Esophagus muscularis mucosa (tissue), 4 donors: ENCODE data around the gene CYSRT1. TPM values are rescaled to one million over a fixed set of nuclear protein-coding genes. Genes with fewer than 3 reads are reported as not detected.

Experiments used
- DNase-seq: peaks from one replicate; pipeline ENCODE4 v3.0.0-alpha.2; 2017; ENCODE audit errors: extremely low spot score
- H3K27ac ChIP-seq, 4 donors: fragments of 200-600 bp; sonication (generic); replicated peaks in 1 of 4; 1 replicate in 3 of 4; 2 replicates in 1 of 4; pipeline ENCODE4 v1.5.1; 2016 to 2019; ENCODE audit warnings: mild to moderate bottlenecking in 1 of 4
- H3K27me3 ChIP-seq, 4 donors: fragments of 200-600 bp; sonication (generic); one replicate each; pipeline versions ENCODE4 v1.5.1 to v1.6.0; 2016 to 2019
- H3K36me3 ChIP-seq, 4 donors: fragments of 200-600 bp; sonication (generic); one replicate each; pipeline ENCODE4 v1.5.1; 2016 to 2019
- H3K4me1 ChIP-seq, 4 donors: fragments of 200-600 bp; sonication (generic); one replicate each; pipeline ENCODE4 v1.5.1; 2016 to 2019
- H3K4me3 ChIP-seq, 4 donors: fragments of 200-600 bp; sonication (generic); 1 replicate in 2 of 4; 2 replicates in 2 of 4; pipeline ENCODE4 v1.5.1; 2016 to 2019; ENCODE audit warnings: mild to moderate bottlenecking in 4 of 4, moderate library complexity in 1 of 4
- H3K9me3 ChIP-seq, 4 donors: fragments of 200-600 bp; sonication (generic); 1 replicate in 3 of 4; 2 replicates in 1 of 4; pipeline ENCODE4 v1.5.1; 2016 to 2019
- EP300 ChIP-seq: sonication (generic); formaldehyde crosslinking; IDR thresholded peaks from one replicate; pipeline ENCODE4 v1.6.1; 2017; ENCODE audit warnings: antibody characterized with exemption
- POLR2A ChIP-seq: fragments of 450-650 bp; IDR thresholded peaks from one replicate; pipeline ENCODE4 v1.6.1; 2017; ENCODE audit warnings: antibody characterized with exemption, moderate library complexity, mild to moderate bottlenecking, low read depth
- POLR2AphosphoS5 ChIP-seq, 2 donors: sonication (generic); formaldehyde crosslinking; IDR thresholded peaks; one replicate each; pipeline ENCODE4 v1.6.1; 2017; ENCODE audit warnings: antibody characterized with exemption in 2 of 2
- WGBS: methylation state at CpG from one replicate; pipeline ENCODE4 v1.1.5; 2018; 5-methylcytosine and 5-hydroxymethylcytosine counted together
- intact Hi-C: fragments of 100-400 bp; cut with DNase I; formaldehyde crosslinking; loops from one replicate; pipeline ENCODE4 v1.15.1; 2023
- total RNA-seq, 4 donors: library from RNA; depleted of rRNA; stranded (reverse); fragments of >200 nt; gene quantifications; one replicate each; pipeline versions ENCODE4 v1.1.0 to v1.2.1, GENCODE V29; 2016
- TF ChIP-seq, protein P1 (sequence below), 3 experiments: fragments of 200-600 bp in 2 of 3; fragments of 450-650 bp in 1 of 3; sonication (generic) in 2 of 3; IDR thresholded peaks; one replicate each; pipeline ENCODE4 v1.5.1; 2017 to 2019; ENCODE audit warnings: antibody characterized with exemption in 3 of 3, mild to moderate bottlenecking in 2 of 3, moderate library complexity in 1 of 3

The CYSRT1 gene
- total RNA-seq, 4 donors from 2014 or later = 0.33 to 0.45 (median 0.40) TPM; not detected in 1

DNA sequence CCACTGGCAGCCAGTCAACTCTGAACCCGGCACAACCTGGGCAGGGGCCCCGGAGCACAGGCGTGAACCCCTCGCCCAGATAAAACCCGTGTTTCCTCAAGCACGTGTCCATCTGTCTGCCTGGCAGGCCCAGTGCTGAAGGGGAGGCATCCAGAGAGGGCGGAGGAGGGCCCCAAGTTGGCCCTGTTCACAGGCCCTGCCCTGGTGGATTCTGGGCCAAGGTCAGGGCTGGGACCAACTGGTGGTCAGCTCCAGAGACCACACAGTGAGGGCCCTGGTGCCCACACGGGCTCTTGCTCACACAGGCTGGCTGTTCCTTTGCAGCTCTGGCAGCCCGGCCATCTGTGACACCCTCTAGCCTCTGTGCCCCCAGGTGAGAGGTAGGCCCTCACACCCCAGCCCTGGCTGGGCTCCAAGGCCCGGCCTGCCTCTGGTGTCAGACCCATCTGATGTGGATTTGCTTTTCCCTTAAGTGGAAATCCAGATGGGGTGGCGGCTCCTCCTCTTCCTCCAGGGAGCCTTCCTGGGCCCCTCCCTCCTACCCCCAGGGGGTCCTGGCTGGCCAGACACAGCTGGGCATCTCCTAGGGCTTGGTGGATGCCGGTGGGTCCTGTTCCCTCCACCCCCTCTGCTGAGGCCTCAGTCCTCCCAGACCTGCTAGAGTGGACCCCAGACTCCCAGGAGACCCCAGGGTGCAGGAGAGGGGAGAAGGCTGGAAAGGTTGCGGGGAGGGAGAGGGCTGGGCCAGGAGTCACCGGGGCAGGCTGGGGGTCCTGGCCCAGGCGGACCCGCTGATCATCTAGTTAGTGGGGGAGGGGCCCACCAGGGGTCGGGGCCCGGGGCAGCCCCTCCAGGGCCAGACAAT, 25.6 kb downstream of the CYSRT1 start:
- Histone ChIP-seq H3K27ac (no peak overlapping the region), H3K4me3 (no peak overlapping the region), H3K9me3 (no peaks in the 10 kb centered on the region), H3K4me1 (peaks cover 9 to 20% (median 14%) of the 10 kb centered on the region in 4 donors), H3K27me3 (no peaks in the 10 kb centered on the region), H3K36me3 (no peaks in the 10 kb centered on the region)
- DNase-seq = no peak
- intact Hi-C loops = no loop called here
- TF ChIP-seq EP300 (no peak), POLR2AphosphoS5 (IDR thresholded peaks at IDR 0.05) (no peak), POLR2A (no peak)
- TF ChIP-seq, protein P1, sequence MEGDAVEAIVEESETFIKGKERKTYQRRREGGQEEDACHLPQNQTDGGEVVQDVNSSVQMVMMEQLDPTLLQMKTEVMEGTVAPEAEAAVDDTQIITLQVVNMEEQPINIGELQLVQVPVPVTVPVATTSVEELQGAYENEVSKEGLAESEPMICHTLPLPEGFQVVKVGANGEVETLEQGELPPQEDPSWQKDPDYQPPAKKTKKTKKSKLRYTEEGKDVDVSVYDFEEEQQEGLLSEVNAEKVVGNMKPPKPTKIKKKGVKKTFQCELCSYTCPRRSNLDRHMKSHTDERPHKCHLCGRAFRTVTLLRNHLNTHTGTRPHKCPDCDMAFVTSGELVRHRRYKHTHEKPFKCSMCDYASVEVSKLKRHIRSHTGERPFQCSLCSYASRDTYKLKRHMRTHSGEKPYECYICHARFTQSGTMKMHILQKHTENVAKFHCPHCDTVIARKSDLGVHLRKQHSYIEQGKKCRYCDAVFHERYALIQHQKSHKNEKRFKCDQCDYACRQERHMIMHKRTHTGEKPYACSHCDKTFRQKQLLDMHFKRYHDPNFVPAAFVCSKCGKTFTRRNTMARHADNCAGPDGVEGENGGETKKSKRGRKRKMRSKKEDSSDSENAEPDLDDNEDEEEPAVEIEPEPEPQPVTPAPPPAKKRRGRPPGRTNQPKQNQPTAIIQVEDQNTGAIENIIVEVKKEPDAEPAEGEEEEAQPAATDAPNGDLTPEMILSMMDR (IDR thresholded peaks at IDR 0.05) = no peak
- 61% methylated on average over 15 of the region's 18 CpGs for WGBS

DNA sequence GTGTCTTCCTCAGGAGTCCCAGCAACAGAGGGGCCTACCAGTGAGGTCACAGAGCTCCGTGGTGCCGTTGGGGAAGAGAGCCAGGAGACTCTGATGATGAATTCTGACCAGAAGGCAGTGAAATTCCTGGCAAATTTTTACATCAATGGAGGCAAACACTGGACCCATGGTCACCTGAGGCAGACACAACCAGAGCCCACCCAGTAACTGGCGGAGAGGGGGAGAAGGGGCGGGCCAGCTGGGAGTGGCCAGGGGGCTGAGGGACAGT, 26.2 kb downstream of the CYSRT1 start, which contains the start of gene STPG3:
Gene STPG3, plus strand, starts transcription at position 93 of the 268 bp plus-strand sequence. Its CDS starts 1 bp downstream, at position 94.
- WGBS = 75% methylated on average over 4 of the region's 4 CpGs
- H3K36me3 ChIP-seq = peaks cover 0 to 2% (median under 1%) of the 10 kb centered on the region in 4 donors
- no peak within 1 kb of the TSS for H3K27ac ChIP-seq
- TF ChIP-seq POLR2A (no peak), POLR2AphosphoS5 (IDR thresholded peaks at IDR 0.05) (no peak), EP300 (no peak)
- TF ChIP-seq, protein P1 (IDR thresholded peaks at IDR 0.05) = no peak
- DNase-seq = no peak
- H3K4me3 ChIP-seq = no peak within 1 kb of the TSS
- intact Hi-C loops = no loop called here
- no peaks in the 10 kb centered on the region for H3K27me3 ChIP-seq
- H3K4me1 ChIP-seq = peaks cover 14 to 24% (median 19%) of the 10 kb centered on the region in 4 donors
- no peaks in the 10 kb centered on the region for H3K9me3 ChIP-seq

DNA sequence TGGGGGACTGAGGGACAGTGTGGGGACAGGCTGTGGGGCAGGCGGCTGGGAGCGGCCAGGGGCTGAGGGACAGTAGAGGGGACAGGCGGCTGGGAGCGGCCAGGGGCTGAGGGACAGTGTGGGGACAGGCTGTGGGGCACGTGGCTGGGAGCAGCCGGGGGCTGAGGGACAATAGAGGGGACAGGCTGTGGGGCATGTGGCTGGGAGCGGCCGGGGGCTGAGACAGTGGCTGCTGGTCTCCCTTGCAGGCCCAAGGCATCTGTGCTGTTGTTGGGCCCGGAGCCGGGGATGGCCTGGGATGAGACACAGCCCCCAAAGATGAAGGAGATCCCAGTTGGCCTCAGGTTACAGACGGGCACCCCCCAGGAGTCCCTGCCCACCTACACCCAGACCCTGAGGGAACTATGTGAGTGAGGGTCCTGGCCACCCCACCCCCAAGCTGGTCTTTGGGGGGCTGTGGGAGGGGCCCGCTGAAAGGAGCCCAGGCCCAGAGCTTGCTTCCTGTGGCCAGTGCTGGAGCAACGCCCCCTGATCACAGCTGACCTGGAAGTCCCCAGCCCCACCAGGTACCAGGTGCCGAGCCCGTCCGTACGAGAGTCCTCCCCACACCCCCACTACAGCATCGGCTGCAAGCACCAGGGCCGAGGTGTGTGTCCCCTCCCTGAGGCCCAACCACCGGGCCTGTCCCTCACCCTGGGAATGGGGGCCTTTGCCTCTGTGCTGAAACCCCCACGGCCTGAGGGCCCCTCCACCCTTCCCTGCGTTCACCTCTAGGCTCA, 26.7 kb downstream of the CYSRT1 start:
- Histone ChIP-seq H3K9me3 (no peaks in the 10 kb centered on the region), H3K4me1 (peaks cover 20 to 29% (median 24%) of the 10 kb centered on the region in 4 donors), H3K27ac (no peak overlapping the region), H3K27me3 (no peaks in the 10 kb centered on the region), H3K4me3 (no peak overlapping the region), H3K36me3 (peaks cover 0 to 7% (median 6%) of the 10 kb centered on the region in 4 donors)
- TF ChIP-seq, protein P1 (IDR thresholded peaks at IDR 0.05) = no peak
- no peak for TF ChIP-seq EP300
- DNase-seq = no peak
- WGBS = 88% methylated on average over 14 of the region's 22 CpGs
- intact Hi-C loops = no loop called here

DNA sequence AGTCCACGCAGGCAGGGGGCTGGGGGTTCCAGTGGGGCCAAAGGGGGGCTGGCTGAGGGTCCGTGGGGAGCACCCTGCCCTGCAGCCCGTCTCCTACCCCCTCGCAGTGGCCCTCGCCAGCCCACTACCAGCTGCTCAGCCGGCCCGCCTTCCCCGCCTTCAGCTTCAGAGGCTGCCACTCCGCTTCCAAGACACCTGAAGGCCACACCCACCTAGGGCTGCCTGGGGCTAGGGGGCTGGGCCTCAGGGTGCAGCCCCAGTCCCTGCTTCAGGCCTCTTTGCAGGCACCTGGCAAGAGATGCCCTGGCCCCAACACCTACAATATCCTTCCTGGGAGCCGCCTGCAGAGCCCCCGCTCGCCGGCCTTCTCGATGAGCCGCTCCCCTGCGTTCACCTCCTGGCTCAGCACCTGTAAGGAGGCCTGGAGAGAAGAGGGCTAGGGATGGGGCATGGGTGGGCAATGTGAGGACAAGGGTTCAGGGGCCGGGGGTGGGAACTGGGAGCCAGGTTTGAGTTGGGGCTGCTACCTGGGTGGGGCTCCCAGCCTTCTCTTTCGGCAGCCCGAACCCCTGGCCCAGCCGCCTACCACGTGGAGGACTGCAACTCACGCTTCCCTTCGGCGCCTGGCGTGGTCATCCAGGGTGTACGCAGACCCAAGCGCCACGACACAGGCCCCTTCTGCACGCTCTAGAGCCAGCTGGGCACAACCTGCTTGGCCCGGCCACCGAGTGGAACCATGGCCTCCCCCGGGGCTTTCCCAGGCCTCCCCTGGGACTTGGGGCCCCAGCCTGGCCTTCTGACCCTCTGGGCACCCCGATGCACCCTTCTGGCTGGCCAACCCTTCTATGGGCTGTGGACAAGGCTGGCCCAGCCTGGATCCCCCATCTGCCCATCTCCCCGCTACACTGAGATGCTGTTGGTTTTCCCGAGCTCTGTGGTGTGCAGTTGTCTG, 27.9 kb downstream of the CYSRT1 start:
- no peak overlapping the region for H3K4me3 ChIP-seq
- TF ChIP-seq POLR2A (no peak), POLR2AphosphoS5 (IDR thresholded peaks at IDR 0.05) (no peak), EP300 (no peak)
- TF ChIP-seq, protein P1 (IDR thresholded peaks at IDR 0.05) = no peak
- peaks cover 25 to 35% (median 29%) of the 10 kb centered on the region in 4 donors for H3K4me1 ChIP-seq
- H3K27me3 ChIP-seq = no peaks in the 10 kb centered on the region
- intact Hi-C loops = no loop called here
- H3K27ac ChIP-seq = no peak overlapping the region
- peaks cover 0 to 19% (median 14%) of the 10 kb centered on the region in 4 donors for H3K36me3 ChIP-seq
- no peak for DNase-seq
- 95% methylated on average over 15 of the region's 35 CpGs for whole genome bisulfite sequencing
- H3K9me3 ChIP-seq = no peaks in the 10 kb centered on the region
